ENCODE results near the gene PDIA6.

Gene PDIA6

DNA sequence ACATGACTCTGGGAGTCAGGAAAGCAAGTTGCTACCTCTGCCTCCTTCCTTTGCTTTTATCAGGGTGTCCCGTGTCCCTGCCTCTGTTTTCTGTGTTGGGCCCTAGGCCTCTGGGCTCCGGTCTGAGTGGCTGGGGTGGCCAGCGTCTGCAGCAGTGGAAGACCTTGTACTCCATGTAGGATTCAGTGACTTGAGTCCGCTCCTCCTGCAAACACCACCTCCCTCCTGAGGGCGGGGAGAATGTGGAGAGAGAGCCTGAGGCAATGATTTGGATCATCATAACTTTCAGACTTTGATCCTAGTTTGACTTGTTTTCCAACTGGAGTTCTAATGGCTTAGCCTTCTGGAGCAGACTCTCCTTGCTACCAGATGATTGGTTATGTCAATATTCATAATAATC is 60.3 kb downstream of the PDIA6 start:
- no peak overlapping the region for H3K27ac ChIP-seq (ENCODE audit: low read length, poor library complexity, severe bottlenecking)
- no peak overlapping the region for H3K14ac ChIP-seq (ENCODE audit: low read length in 2 of 2)
- H2AK5ac ChIP-seq (ENCODE audit: low read length, severe bottlenecking) = no peak overlapping the region
- no peak overlapping the region for H3K4ac ChIP-seq (ENCODE audit: low read depth in 1 of 2, low read length in 2 of 2)
- H3K9ac ChIP-seq (ENCODE audit: low read length) = no peak overlapping the region
- no peak overlapping the region for H4K8ac ChIP-seq (ENCODE audit: low read length)
- H3K4me3 ChIP-seq (ENCODE audit: insufficient read depth in 1 of 2, low read depth in 1 of 2, low read length in 2 of 2) = no peak overlapping the region
- no peak overlapping the region for H3K18ac ChIP-seq (ENCODE audit: low read depth in 1 of 2, low read length in 2 of 2)
- no peaks in the 10 kb centered on the region for H3K36me3 ChIP-seq (ENCODE audit: control insufficient read depth in 1 of 2, insufficient read depth in 2 of 2, low read depth in 1 of 2, low read length in 2 of 2)
- no peak overlapping the region for H2AFZ ChIP-seq (ENCODE audit: low read depth, low read length)
- no peak overlapping the region for H3K23ac ChIP-seq (ENCODE audit: low read length in 2 of 2)
- peaks cover 5 to 17% of the 10 kb centered on the region in 2 experiments for H3K27me3 ChIP-seq (ENCODE audit: control insufficient read depth in 1 of 2, insufficient read depth in 1 of 2, low read length in 2 of 2)
- H3K79me1 ChIP-seq (replicated peaks; ENCODE audit: low read length, poor library complexity, severe bottlenecking) = no peaks in the 10 kb centered on the region
- no peak overlapping the region for H2BK12ac ChIP-seq (ENCODE audit: low read length in 2 of 2)
- 75% methylated on average over 2 of the region's 5 CpGs for WGBS
- peaks cover 5% of the 10 kb centered on the region for H3K4me1 ChIP-seq (ENCODE audit: control insufficient read depth, insufficient read depth, low read depth, low read length)
- H3K4me2 ChIP-seq (ENCODE audit: low read length, poor library complexity, severe bottlenecking) = no peak overlapping the region
- H3K9me3 ChIP-seq (ENCODE audit: control insufficient read depth, low read length) = no peaks in the 10 kb centered on the region
- no peak overlapping the region for H2BK120ac ChIP-seq (ENCODE audit: low read depth, low read length)
- no peak overlapping the region for H4K91ac ChIP-seq (ENCODE audit: low read length)
- H2BK15ac ChIP-seq (ENCODE audit: low read depth, poor library complexity, severe bottlenecking) = no peak overlapping the region
- no peak for DNase-seq
- H2BK5ac ChIP-seq (ENCODE audit: low read depth, low read length, poor library complexity, severe bottlenecking) = no peak overlapping the region

- Histone ChIP-seq H3K4me1 (ENCODE audit: control insufficient read depth, insufficient read depth, low read depth, low read length) (peaks cover 4% of the 10 kb centered on the region), H3K23ac (ENCODE audit: low read length in 2 of 2) (no peak overlapping the region), H3K14ac (ENCODE audit: low read length in 2 of 2) (no peak overlapping the region), H3K9me3 (ENCODE audit: control insufficient read depth, low read length) (no peaks in the 10 kb centered on the region), H3K27me3 (ENCODE audit: control insufficient read depth in 1 of 2, insufficient read depth in 1 of 2, low read length in 2 of 2) (peaks cover 5 to 17% of the 10 kb centered on the region in 2 experiments), H4K91ac (ENCODE audit: low read length) (no peak overlapping the region), H4K8ac (ENCODE audit: low read length) (no peak overlapping the region), H3K36me3 (ENCODE audit: control insufficient read depth in 1 of 2, insufficient read depth in 2 of 2, low read depth in 1 of 2, low read length in 2 of 2) (no peaks in the 10 kb centered on the region), H2BK120ac (ENCODE audit: low read depth, low read length) (no peak overlapping the region), H2BK5ac (ENCODE audit: low read depth, low read length, poor library complexity, severe bottlenecking) (no peak overlapping the region), H2AK5ac (ENCODE audit: low read length, severe bottlenecking) (no peak overlapping the region), H3K27ac (ENCODE audit: low read length, poor library complexity, severe bottlenecking) (no peak overlapping the region), H3K18ac (ENCODE audit: low read depth in 1 of 2, low read length in 2 of 2) (no peak overlapping the region), H3K4ac (ENCODE audit: low read depth in 1 of 2, low read length in 2 of 2) (no peak overlapping the region), H2AFZ (ENCODE audit: low read depth, low read length) (no peak overlapping the region), H3K9ac (ENCODE audit: low read length) (no peak overlapping the region), H3K79me1 (replicated peaks; ENCODE audit: low read length, poor library complexity, severe bottlenecking) (no peaks in the 10 kb centered on the region), H2BK15ac (ENCODE audit: low read depth, poor library complexity, severe bottlenecking) (no peak overlapping the region), H2BK12ac (ENCODE audit: low read length in 2 of 2) (no peak overlapping the region), H3K4me3 (ENCODE audit: insufficient read depth in 1 of 2, low read depth in 1 of 2, low read length in 2 of 2) (no peak overlapping the region), H3K4me2 (ENCODE audit: low read length, poor library complexity, severe bottlenecking) (no peak overlapping the region)
- DNase-seq = no peak
- WGBS = 85% methylated on average over 6 of the region's 6 CpGs
Observed at GRCh38 chr2:10750610-10751009, 62.0 kb downstream of the PDIA6 start.

GRCh38 chr2:10742666-10743065 is 69.9 kb downstream of the PDIA6 start:
- H2BK15ac ChIP-seq (ENCODE audit: low read depth, poor library complexity, severe bottlenecking) = peak overlapping the region; percentile 78
- H3K18ac ChIP-seq (ENCODE audit: low read depth in 1 of 2, low read length in 2 of 2) = no peak overlapping the region
- H2AK5ac ChIP-seq (ENCODE audit: low read length, severe bottlenecking) = no peak overlapping the region
- no peaks in the 10 kb centered on the region for H3K79me1 ChIP-seq (replicated peaks; ENCODE audit: low read length, poor library complexity, severe bottlenecking)
- no peak overlapping the region for H3K23ac ChIP-seq (ENCODE audit: low read length in 2 of 2)
- H2BK5ac ChIP-seq (ENCODE audit: low read depth, low read length, poor library complexity, severe bottlenecking) = no peak overlapping the region
- H3K27ac ChIP-seq (ENCODE audit: low read length, poor library complexity, severe bottlenecking) = no peak overlapping the region
- no peak overlapping the region for H4K8ac ChIP-seq (ENCODE audit: low read length)
- no peak overlapping the region for H3K14ac ChIP-seq (ENCODE audit: low read length in 2 of 2)
- no peak overlapping the region for H2BK12ac ChIP-seq (ENCODE audit: low read length in 2 of 2)
- H3K36me3 ChIP-seq (ENCODE audit: control insufficient read depth in 1 of 2, insufficient read depth in 2 of 2, low read depth in 1 of 2, low read length in 2 of 2) = no peaks in the 10 kb centered on the region
- H3K4me2 ChIP-seq (ENCODE audit: low read length, poor library complexity, severe bottlenecking) = no peak overlapping the region
- H3K4ac ChIP-seq (ENCODE audit: low read depth in 1 of 2, low read length in 2 of 2) = no peak overlapping the region
- H3K4me1 ChIP-seq (ENCODE audit: control insufficient read depth, insufficient read depth, low read depth, low read length) = no peaks in the 10 kb centered on the region
- H2BK120ac ChIP-seq (ENCODE audit: low read depth, low read length) = no peak overlapping the region
- no peak overlapping the region for H4K91ac ChIP-seq (ENCODE audit: low read length)
- H3K27me3 ChIP-seq (ENCODE audit: control insufficient read depth in 1 of 2, insufficient read depth in 1 of 2, low read length in 2 of 2) = peaks cover 8 to 15% of the 10 kb centered on the region in 2 experiments
- no peak for DNase-seq
- H3K9me3 ChIP-seq (ENCODE audit: control insufficient read depth, low read length) = no peaks in the 10 kb centered on the region
- WGBS = 80% methylated on average over 9 of the region's 11 CpGs
- H3K9ac ChIP-seq (ENCODE audit: low read length) = no peak overlapping the region
- no peak overlapping the region for H3K4me3 ChIP-seq (ENCODE audit: insufficient read depth in 1 of 2, low read depth in 1 of 2, low read length in 2 of 2)
- no peak overlapping the region for H2AFZ ChIP-seq (ENCODE audit: low read depth, low read length)

- no peak overlapping the region for H2BK15ac ChIP-seq (ENCODE audit: low read depth, poor library complexity, severe bottlenecking)
- H2BK120ac ChIP-seq (ENCODE audit: low read depth, low read length) = no peak overlapping the region
- no peak for DNase-seq
- H2BK5ac ChIP-seq (ENCODE audit: low read depth, low read length, poor library complexity, severe bottlenecking) = no peak overlapping the region
- H3K4ac ChIP-seq (ENCODE audit: low read depth in 1 of 2, low read length in 2 of 2) = no peak overlapping the region
- H4K8ac ChIP-seq (ENCODE audit: low read length) = no peak overlapping the region
- no peak overlapping the region for H2AFZ ChIP-seq (ENCODE audit: low read depth, low read length)
- H3K4me1 ChIP-seq (ENCODE audit: control insufficient read depth, insufficient read depth, low read depth, low read length) = no peaks in the 10 kb centered on the region
- H2BK12ac ChIP-seq (ENCODE audit: low read length in 2 of 2) = no peak overlapping the region
- no peak overlapping the region for H2AK5ac ChIP-seq (ENCODE audit: low read length, severe bottlenecking)
- peaks cover 8 to 15% of the 10 kb centered on the region in 2 experiments for H3K27me3 ChIP-seq (ENCODE audit: control insufficient read depth in 1 of 2, insufficient read depth in 1 of 2, low read length in 2 of 2)
- H4K91ac ChIP-seq (ENCODE audit: low read length) = no peak overlapping the region
- no peaks in the 10 kb centered on the region for H3K36me3 ChIP-seq (ENCODE audit: control insufficient read depth in 1 of 2, insufficient read depth in 2 of 2, low read depth in 1 of 2, low read length in 2 of 2)
- no peaks in the 10 kb centered on the region for H3K9me3 ChIP-seq (ENCODE audit: control insufficient read depth, low read length)
- H3K23ac ChIP-seq (ENCODE audit: low read length in 2 of 2) = no peak overlapping the region
- H3K27ac ChIP-seq (ENCODE audit: low read length, poor library complexity, severe bottlenecking) = no peak overlapping the region
- H3K4me3 ChIP-seq (ENCODE audit: insufficient read depth in 1 of 2, low read depth in 1 of 2, low read length in 2 of 2) = no peak overlapping the region
- H3K18ac ChIP-seq (ENCODE audit: low read depth in 1 of 2, low read length in 2 of 2) = no peak overlapping the region
- no peak overlapping the region for H3K9ac ChIP-seq (ENCODE audit: low read length)
- WGBS = 90% methylated on average over 2 of the region's 2 CpGs
- H3K79me1 ChIP-seq (replicated peaks; ENCODE audit: low read length, poor library complexity, severe bottlenecking) = no peaks in the 10 kb centered on the region
- H3K14ac ChIP-seq (ENCODE audit: low read length in 2 of 2) = no peak overlapping the region
- H3K4me2 ChIP-seq (ENCODE audit: low read length, poor library complexity, severe bottlenecking) = no peak overlapping the region
Observed at GRCh38 chr2:10741139-10741538, 71.4 kb downstream of the PDIA6 start.
